ENCODE results near the gene CHMP6. TPM values are rescaled to one million over a fixed set of nuclear protein-coding genes. Genes with fewer than 3 reads are reported as not detected.

CHMP6 gene
- total RNA-seq, 1 experiment from 2014 or later = 15.0 TPM

DNA sequence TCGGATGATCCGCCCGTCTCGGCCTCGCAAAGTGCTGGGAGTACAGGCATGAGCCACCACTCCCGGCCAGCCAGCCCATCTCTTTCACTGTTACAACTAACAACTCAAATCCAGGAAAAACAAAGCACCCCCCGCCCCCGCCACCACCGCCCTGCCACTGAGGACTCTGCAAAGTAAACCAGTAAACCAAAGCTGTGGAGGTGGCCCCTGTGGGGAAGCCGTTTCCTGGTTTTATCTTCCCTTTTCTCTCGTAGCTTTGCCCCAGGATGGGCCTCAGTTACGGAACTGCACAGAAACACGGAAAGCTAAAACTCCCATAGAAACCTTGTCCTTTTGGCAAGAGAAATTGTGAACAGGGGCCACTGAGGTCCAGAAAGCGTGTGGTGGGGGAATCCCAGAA lies 17.5 kb downstream of the CHMP6 start:
- Mint-ChIP-seq H3K4me1 (peaks cover 10% of the 10 kb centered on the region), H3K27ac (no peak overlapping the region), H3K27me3 (ENCODE audit: low read depth) (peaks cover 47% of the 10 kb centered on the region), H3K9me3 (peaks cover 22% of the 10 kb centered on the region), H3K36me3 (peaks cover 15% of the 10 kb centered on the region), H3K4me3 (no peak overlapping the region)
- ChIA-PET CTCF (interaction anchor here (0.9 to 1.4 kb wide), 3 partner anchors 31 to 191 kb away, joined by 3 read pairs; no protein-coding TSS in a partner anchor), POLR2A (no interaction called here)
- no peak for ATAC-seq
- DNase-seq (ENCODE audit: low spot score) = no peak
- TF ChIP-seq OVOL2 (CRISPR knock-in tag; IDR thresholded peaks at IDR 0.05; ENCODE audit: borderline replicate concordance) (no peak), SP1 (CRISPR knock-in tag; conservative IDR thresholded peaks at IDR 0.05) (no peak), ELF4 (CRISPR knock-in tag; IDR thresholded peaks at IDR 0.05; ENCODE audit: low read depth) (no peak), ZNF219 (CRISPR knock-in tag; IDR thresholded peaks at IDR 0.05; ENCODE audit: borderline replicate concordance) (no peak), TEAD1 (CRISPR knock-in tag; IDR thresholded peaks at IDR 0.05) (no peak), ESRRA (CRISPR knock-in tag; IDR thresholded peaks at IDR 0.05; ENCODE audit: borderline replicate concordance) (no peak), FOXK1 (CRISPR knock-in tag; IDR thresholded peaks at IDR 0.05) (no peak)
- TF ChIP-seq, protein P1, sequence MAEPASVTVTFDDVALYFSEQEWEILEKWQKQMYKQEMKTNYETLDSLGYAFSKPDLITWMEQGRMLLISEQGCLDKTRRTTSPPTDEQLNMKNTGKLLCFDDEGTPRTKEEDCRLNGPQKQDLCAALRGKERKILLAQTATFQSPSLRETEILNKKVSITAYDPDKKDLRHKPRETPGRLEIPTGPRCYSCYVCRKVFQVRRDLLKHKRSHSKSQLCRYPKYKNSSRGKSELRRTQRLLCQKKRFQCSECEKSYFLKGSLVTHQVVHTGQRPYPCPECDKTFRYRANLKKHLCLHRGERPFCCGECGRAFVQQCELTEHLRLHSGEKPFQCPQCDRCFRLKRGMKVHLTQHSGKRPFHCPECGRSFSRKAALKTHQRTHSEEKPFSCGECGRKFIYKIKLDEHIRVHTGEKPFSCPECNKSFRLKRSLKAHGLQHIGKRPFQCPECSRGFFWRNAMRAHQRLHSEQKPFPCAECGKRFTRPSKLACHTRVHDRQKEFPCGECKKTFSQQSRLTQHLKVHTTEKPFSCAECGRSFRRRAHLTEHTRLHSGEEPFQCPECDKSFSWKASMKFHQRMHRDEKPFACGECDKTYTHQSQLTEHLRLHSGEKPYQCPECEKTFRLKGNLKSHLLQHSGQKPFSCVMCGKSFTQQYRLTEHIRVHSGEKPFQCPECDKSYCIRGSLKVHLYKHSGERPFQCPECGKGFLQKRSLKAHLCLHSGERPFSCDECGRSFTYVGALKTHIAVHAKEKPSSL (CRISPR knock-in tag; conservative IDR thresholded peaks at IDR 0.05) = no peak

DNA sequence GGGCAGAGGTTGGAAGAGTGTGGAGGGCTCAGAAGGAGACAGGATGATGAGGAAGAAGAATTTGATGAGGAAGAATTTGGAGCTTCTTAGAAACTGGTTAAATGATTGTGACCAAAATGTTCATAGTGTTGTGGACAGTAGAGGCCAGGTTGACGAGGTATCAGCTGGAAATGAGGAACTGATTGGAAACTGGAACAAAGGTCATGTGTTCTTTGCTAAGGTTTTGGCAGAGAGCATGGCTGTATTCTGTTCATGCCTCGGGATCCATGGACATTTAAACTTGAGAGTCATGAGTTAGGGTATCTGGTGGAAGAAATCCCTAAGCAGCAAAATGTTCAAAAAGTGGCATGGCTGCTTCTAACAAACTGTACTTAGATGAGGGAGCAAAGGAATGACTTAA lies 19.3 kb downstream of the CHMP6 start:
- Mint-ChIP-seq H3K4me3 (no peak overlapping the region), H3K36me3 (peaks cover 15% of the 10 kb centered on the region), H3K27me3 (ENCODE audit: low read depth) (peaks cover 31% of the 10 kb centered on the region), H3K27ac (no peak overlapping the region), H3K4me1 (peaks cover 7% of the 10 kb centered on the region), H3K9me3 (peaks cover 22% of the 10 kb centered on the region)
- ATAC-seq (no peak), DNase-seq (ENCODE audit: low spot score) (no peak)
- ChIA-PET CTCF (interaction anchor here (0.9 kb wide), 1 partner anchor 13 kb away, joined by 3 read pairs; no protein-coding TSS in a partner anchor), POLR2A (no interaction called here)
- TF ChIP-seq, protein P2, sequence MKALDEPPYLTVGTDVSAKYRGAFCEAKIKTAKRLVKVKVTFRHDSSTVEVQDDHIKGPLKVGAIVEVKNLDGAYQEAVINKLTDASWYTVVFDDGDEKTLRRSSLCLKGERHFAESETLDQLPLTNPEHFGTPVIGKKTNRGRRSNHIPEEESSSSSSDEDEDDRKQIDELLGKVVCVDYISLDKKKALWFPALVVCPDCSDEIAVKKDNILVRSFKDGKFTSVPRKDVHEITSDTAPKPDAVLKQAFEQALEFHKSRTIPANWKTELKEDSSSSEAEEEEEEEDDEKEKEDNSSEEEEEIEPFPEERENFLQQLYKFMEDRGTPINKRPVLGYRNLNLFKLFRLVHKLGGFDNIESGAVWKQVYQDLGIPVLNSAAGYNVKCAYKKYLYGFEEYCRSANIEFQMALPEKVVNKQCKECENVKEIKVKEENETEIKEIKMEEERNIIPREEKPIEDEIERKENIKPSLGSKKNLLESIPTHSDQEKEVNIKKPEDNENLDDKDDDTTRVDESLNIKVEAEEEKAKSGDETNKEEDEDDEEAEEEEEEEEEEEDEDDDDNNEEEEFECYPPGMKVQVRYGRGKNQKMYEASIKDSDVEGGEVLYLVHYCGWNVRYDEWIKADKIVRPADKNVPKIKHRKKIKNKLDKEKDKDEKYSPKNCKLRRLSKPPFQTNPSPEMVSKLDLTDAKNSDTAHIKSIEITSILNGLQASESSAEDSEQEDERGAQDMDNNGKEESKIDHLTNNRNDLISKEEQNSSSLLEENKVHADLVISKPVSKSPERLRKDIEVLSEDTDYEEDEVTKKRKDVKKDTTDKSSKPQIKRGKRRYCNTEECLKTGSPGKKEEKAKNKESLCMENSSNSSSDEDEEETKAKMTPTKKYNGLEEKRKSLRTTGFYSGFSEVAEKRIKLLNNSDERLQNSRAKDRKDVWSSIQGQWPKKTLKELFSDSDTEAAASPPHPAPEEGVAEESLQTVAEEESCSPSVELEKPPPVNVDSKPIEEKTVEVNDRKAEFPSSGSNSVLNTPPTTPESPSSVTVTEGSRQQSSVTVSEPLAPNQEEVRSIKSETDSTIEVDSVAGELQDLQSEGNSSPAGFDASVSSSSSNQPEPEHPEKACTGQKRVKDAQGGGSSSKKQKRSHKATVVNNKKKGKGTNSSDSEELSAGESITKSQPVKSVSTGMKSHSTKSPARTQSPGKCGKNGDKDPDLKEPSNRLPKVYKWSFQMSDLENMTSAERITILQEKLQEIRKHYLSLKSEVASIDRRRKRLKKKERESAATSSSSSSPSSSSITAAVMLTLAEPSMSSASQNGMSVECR (CRISPR knock-in tag; IDR thresholded peaks at IDR 0.05; ENCODE audit: borderline replicate concordance) = no peak
- TF ChIP-seq, protein P3, sequence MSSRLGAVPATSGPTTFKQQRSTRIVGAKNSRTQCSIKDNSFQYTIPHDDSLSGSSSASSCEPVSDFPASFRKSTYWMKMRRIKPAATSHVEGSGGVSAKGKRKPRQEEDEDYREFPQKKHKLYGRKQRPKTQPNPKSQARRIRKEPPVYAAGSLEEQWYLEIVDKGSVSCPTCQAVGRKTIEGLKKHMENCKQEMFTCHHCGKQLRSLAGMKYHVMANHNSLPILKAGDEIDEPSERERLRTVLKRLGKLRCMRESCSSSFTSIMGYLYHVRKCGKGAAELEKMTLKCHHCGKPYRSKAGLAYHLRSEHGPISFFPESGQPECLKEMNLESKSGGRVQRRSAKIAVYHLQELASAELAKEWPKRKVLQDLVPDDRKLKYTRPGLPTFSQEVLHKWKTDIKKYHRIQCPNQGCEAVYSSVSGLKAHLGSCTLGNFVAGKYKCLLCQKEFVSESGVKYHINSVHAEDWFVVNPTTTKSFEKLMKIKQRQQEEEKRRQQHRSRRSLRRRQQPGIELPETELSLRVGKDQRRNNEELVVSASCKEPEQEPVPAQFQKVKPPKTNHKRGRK (CRISPR knock-in tag; IDR thresholded peaks at IDR 0.05; ENCODE audit: borderline replicate concordance) = no peak
- TF ChIP-seq, protein P4, sequence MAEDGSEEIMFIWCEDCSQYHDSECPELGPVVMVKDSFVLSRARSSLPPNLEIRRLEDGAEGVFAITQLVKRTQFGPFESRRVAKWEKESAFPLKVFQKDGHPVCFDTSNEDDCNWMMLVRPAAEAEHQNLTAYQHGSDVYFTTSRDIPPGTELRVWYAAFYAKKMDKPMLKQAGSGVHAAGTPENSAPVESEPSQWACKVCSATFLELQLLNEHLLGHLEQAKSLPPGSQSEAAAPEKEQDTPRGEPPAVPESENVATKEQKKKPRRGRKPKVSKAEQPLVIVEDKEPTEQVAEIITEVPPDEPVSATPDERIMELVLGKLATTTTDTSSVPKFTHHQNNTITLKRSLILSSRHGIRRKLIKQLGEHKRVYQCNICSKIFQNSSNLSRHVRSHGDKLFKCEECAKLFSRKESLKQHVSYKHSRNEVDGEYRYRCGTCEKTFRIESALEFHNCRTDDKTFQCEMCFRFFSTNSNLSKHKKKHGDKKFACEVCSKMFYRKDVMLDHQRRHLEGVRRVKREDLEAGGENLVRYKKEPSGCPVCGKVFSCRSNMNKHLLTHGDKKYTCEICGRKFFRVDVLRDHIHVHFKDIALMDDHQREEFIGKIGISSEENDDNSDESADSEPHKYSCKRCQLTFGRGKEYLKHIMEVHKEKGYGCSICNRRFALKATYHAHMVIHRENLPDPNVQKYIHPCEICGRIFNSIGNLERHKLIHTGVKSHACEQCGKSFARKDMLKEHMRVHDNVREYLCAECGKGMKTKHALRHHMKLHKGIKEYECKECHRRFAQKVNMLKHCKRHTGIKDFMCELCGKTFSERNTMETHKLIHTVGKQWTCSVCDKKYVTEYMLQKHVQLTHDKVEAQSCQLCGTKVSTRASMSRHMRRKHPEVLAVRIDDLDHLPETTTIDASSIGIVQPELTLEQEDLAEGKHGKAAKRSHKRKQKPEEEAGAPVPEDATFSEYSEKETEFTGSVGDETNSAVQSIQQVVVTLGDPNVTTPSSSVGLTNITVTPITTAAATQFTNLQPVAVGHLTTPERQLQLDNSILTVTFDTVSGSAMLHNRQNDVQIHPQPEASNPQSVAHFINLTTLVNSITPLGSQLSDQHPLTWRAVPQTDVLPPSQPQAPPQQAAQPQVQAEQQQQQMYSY (CRISPR knock-in tag; IDR thresholded peaks at IDR 0.05) = no peak
- TF ChIP-seq, protein P5, sequence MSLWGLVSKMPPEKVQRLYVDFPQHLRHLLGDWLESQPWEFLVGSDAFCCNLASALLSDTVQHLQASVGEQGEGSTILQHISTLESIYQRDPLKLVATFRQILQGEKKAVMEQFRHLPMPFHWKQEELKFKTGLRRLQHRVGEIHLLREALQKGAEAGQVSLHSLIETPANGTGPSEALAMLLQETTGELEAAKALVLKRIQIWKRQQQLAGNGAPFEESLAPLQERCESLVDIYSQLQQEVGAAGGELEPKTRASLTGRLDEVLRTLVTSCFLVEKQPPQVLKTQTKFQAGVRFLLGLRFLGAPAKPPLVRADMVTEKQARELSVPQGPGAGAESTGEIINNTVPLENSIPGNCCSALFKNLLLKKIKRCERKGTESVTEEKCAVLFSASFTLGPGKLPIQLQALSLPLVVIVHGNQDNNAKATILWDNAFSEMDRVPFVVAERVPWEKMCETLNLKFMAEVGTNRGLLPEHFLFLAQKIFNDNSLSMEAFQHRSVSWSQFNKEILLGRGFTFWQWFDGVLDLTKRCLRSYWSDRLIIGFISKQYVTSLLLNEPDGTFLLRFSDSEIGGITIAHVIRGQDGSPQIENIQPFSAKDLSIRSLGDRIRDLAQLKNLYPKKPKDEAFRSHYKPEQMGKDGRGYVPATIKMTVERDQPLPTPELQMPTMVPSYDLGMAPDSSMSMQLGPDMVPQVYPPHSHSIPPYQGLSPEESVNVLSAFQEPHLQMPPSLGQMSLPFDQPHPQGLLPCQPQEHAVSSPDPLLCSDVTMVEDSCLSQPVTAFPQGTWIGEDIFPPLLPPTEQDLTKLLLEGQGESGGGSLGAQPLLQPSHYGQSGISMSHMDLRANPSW (CRISPR knock-in tag; conservative IDR thresholded peaks at IDR 0.05; ENCODE audit: low read depth) = no peak
- TF ChIP-seq CREB1 (CRISPR knock-in tag; IDR thresholded peaks at IDR 0.05) (no peak), MYBL2 (CRISPR knock-in tag; IDR thresholded peaks at IDR 0.05) (no peak), ZBTB21 (CRISPR knock-in tag; IDR thresholded peaks at IDR 0.05; ENCODE audit: borderline replicate concordance) (no peak), ELF4 (CRISPR knock-in tag; IDR thresholded peaks at IDR 0.05; ENCODE audit: low read depth) (no peak), GABPB1 (CRISPR knock-in tag; IDR thresholded peaks at IDR 0.05) (no peak), NFYB (CRISPR knock-in tag; conservative IDR thresholded peaks at IDR 0.05; ENCODE audit: low read depth) (no peak), NR2C2 (CRISPR knock-in tag; IDR thresholded peaks at IDR 0.05) (no peak)
- TF ChIP-seq, protein P6, sequence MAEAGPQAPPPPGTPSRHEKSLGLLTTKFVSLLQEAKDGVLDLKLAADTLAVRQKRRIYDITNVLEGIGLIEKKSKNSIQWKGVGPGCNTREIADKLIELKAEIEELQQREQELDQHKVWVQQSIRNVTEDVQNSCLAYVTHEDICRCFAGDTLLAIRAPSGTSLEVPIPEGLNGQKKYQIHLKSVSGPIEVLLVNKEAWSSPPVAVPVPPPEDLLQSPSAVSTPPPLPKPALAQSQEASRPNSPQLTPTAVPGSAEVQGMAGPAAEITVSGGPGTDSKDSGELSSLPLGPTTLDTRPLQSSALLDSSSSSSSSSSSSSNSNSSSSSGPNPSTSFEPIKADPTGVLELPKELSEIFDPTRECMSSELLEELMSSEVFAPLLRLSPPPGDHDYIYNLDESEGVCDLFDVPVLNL (CRISPR knock-in tag; IDR thresholded peaks at IDR 0.05; ENCODE audit: borderline replicate concordance, low read depth) = no peak

Measured in WTC11 (cell line).